Measurements from ENCODE around the gene AP1B1. TPM values are rescaled to one million over a fixed set of nuclear protein-coding genes. Genes with fewer than 3 reads are reported as not detected.

AP1B1 gene
- total and polyA plus RNA-seq, 11 donors: 18.1 to 74.8 (median 33.8) TPM

- peak overlapping the region in 3 of 12 donors; percentile 2 to 20 (median 11) for H3K27ac ChIP-seq
These were observed 46.2 kb downstream of the AP1B1 start for GRCh38 chr22:29342177-29342576.

GRCh38 chr22:29341849-29342127 is 46.6 kb downstream of the AP1B1 start:
- intact Hi-C loops (cut with DNase I): loop anchor here in 2 of 10 donors (5.0 kb wide), 1 partner anchor 34 kb away; the partner anchor contains the start of gene GAS2L1 (in 2 of the 2)
- no peak overlapping the region for H3K27ac ChIP-seq
- H3K4me1 ChIP-seq: peaks cover 0 to 44% (median 17%) of the 10 kb centered on the region in 12 donors
- peaks cover 0 to 99% (median 77%) of the 10 kb centered on the region in 9 donors for H3K36me3 ChIP-seq
- H3K9me3 ChIP-seq: no peaks in the 10 kb centered on the region
- no peak for TF ChIP-seq POLR2A (IDR thresholded peaks at IDR 0.05)
- 87 to 100% (median 93%) methylated on average over 2 of the region's 2 CpGs for WGBS, 4 donors
- no peak for ATAC-seq
- DNase-seq: no peak
- no peak overlapping the region for H3K4me3 ChIP-seq
- no peaks in the 10 kb centered on the region for H3K27me3 ChIP-seq

More at GRCh38 chr22:29342177-29342576, 46.2 kb downstream of the AP1B1 start:
- Histone ChIP-seq H3K4me1 (peaks cover 0 to 44% (median 19%) of the 10 kb centered on the region in 12 donors), H3K36me3 (peaks cover 0 to 100% (median 77%) of the 10 kb centered on the region in 9 donors), H3K27me3 (no peaks in the 10 kb centered on the region), H3K9me3 (no peaks in the 10 kb centered on the region), H3K4me3 (no peak overlapping the region)
- TF ChIP-seq POLR2A (IDR thresholded peaks at IDR 0.05) (no peak), CTCF (IDR thresholded peaks at IDR 0.05) (no peak)
- intact Hi-C loops (cut with DNase I): loop anchor here in 2 of 10 donors (5.0 kb wide), 1 partner anchor 35 kb away; the partner anchor contains the start of gene GAS2L1 (in 2 of the 2)
- ATAC-seq (no peak), DNase-seq (no peak)
- WGBS, 4 donors: 72 to 84% (median 77%) methylated on average over 6 of the region's 6 CpGs

GRCh38 chr22:29341056-29341848 is 47.1 kb downstream of the AP1B1 start:
- Histone ChIP-seq H3K36me3 (peaks cover 0 to 99% (median 75%) of the 10 kb centered on the region in 9 donors), H3K27ac (no peak overlapping the region), H3K4me3 (no peak overlapping the region), H3K4me1 (peaks cover 0 to 44% (median 16%) of the 10 kb centered on the region in 12 donors), H3K9me3 (no peaks in the 10 kb centered on the region), H3K27me3 (no peaks in the 10 kb centered on the region)
- DNase-seq: no peak
- 85 to 91% (median 88%) methylated on average over 20 to 25 of the region's 25 CpGs for WGBS, 4 donors
- no peak for ATAC-seq
- intact Hi-C loops (cut with DNase I): loop anchor here in 2 of 10 donors (5.0 kb wide), 1 partner anchor 34 kb away; the partner anchor contains the start of gene GAS2L1 (in 2 of the 2)
- TF ChIP-seq POLR2A (IDR thresholded peaks at IDR 0.05): no peak
- TF ChIP-seq CTCF (IDR thresholded peaks at IDR 0.05): no peak

GRCh38 chr22:29340566-29340965 is 47.8 kb downstream of the AP1B1 start:
- H3K27me3 ChIP-seq: no peaks in the 10 kb centered on the region
- H3K4me1 ChIP-seq: peaks cover 0 to 41% (median 15%) of the 10 kb centered on the region in 12 donors
- intact Hi-C loops (cut with DNase I): loop anchor here in 2 of 10 donors (5.0 kb wide), 1 partner anchor 33 kb away; the partner anchor contains the start of gene GAS2L1 (in 2 of the 2)
- no peak for TF ChIP-seq POLR2A (IDR thresholded peaks at IDR 0.05)
- no peak for TF ChIP-seq CTCF (IDR thresholded peaks at IDR 0.05)
- H3K36me3 ChIP-seq: peaks cover 0 to 99% (median 76%) of the 10 kb centered on the region in 9 donors
- H3K4me3 ChIP-seq: no peak overlapping the region
- H3K27ac ChIP-seq: no peak overlapping the region
- H3K9me3 ChIP-seq: no peaks in the 10 kb centered on the region
- ATAC-seq (no peak), DNase-seq (no peak)
- 91 to 98% (median 96%) methylated on average over 5 to 8 of the region's 8 CpGs for WGBS, 4 donors

All from heart left ventricle (tissue), 16 donors.